ENCODE results near the gene P2RX6.
"Not testable (repeated sequence)": the region's sequence is repeated elsewhere in the genome, so short reads cannot be mapped to it uniquely, and the experiment has no call there.

P2RX6 gene

DNA sequence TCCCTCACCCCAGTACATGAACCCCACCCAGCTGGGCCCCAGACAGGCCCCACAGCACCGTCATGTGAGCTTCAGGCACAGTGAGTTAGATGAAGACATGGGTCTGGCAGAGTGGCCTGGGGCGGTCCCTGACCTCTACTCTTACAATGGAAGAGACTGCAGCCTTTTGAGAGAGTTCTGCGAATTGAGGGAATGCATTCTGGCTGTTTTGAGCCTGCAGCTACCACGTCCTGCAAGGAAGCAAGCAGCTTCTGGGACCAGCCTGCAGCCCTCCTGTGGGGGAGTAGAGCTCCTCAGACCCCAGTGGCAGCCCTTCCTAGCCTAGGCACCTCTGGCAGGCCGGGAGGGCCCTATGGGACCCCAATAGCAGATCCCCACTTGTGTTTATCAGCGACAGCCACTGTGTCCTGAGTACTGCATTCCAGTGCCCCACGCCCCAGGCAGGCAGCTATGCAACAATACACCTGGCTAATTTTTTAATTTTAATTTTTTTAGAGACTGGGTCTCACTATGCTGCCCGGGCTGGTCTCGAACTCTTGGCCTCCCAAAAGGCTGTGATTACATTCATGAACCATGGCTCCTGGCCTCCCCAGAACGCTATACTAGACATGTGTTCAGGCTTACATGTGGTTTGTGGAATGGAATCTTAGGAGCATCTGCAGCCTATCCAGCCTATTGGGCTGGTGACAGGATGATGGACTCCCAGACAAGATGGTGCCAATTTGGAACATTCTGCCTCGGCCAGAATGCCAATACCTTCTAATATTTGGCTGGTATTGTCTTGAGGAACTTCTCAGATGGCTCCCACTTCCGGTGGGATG lies 18.1 kb downstream of the P2RX6 start:
- no peak for DNase-seq

DNA sequence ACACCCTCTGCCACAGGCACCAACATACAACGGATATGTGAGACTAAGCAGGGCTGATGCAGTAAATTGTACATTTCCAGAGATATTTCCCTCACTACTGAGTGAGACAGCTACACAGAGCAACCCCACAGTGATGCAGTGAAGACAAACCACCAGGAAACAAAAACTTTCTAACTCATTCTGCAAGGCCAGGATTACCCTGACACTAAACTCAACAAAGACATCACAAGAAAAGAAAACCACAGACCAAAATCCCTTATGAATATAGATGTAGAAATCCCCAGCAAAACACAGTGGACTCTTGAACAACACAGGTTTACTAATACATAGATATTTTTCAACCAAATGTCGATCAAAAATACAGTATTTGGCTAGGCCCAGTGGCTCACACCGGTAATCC lies 18.9 kb downstream of the P2RX6 start:
- DNase-seq = no peak

DNA sequence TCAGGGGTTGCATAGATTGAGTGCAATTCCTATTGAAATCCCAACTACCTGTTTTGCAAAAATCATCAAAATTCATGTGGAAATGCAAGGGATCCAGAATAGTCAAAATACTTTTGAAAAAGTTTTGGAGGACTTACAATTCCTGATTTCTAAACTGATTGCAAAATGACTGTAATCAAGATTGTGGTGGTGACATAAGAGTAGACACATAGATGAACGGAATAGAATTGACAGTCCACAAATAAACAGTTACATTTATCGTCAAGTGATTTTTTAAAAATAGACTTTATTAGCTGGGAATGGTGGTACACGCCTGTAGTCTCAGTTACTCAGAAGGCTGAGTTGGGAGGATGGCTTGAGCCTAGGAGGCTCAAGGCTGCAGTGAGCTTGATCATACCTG lies 20.0 kb downstream of the P2RX6 start:
- DNase-seq = no peak

DNA sequence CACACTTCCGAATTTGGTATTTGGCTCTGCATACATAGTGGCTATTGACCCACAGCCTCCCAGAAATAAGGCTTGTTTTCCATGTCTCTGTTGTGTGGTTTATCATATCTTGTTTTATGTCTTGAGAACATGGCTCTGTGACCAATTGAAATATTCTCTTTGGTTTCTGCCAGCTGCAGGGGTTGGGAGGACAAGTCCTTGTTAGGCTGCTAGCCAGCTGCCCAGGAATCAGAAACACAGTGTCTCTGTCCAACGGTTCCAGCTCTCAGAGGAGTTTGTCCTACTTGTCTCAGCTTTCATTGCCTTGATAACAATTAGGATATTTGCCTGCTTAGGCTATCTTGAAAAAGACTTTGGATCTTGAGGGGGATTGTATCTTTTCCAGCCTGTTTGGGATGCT lies 23.4 kb downstream of the P2RX6 start:
- DNase-seq = no peak

DNA sequence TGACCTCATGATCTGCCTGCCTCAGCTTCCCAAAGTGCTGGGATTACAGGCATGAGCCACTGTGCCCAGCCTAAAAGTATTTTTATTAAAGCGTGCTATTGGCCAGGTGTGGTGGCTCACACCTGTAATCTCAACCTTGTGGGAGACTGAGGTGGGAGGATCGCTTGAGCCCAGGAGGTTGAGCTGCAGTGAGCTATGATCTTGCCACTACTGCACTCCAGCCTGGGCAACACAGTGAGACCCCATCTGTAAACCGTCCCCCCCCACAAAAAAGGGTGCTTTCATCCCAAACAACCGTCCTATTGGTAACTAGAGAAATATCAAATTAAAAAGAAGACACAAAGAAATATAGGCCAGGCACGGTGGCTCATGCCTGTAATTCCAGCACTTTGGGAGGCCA lies 24.2 kb downstream of the P2RX6 start:
- DNase-seq = not testable (repeated sequence)

DNA sequence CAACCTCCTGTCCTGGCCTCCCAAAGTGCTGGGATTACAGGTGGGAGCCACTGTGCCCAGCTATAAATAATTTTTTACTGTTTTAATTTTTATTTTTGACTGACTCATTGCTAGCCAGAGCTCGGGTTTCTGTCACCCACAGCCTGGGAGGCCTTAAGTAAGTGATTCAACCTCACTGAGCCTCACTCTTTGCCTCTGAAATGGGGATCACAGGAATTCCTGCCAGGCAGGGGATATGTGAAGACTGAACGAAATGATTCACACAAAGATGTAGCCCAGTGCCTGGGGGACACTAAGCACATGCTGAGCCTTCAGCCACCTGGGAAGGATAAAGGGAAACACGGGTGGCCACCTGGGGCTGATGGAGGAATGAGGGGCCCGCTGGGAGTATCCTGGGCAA lies 27.0 kb downstream of the P2RX6 start:
- no peak for DNase-seq

DNA sequence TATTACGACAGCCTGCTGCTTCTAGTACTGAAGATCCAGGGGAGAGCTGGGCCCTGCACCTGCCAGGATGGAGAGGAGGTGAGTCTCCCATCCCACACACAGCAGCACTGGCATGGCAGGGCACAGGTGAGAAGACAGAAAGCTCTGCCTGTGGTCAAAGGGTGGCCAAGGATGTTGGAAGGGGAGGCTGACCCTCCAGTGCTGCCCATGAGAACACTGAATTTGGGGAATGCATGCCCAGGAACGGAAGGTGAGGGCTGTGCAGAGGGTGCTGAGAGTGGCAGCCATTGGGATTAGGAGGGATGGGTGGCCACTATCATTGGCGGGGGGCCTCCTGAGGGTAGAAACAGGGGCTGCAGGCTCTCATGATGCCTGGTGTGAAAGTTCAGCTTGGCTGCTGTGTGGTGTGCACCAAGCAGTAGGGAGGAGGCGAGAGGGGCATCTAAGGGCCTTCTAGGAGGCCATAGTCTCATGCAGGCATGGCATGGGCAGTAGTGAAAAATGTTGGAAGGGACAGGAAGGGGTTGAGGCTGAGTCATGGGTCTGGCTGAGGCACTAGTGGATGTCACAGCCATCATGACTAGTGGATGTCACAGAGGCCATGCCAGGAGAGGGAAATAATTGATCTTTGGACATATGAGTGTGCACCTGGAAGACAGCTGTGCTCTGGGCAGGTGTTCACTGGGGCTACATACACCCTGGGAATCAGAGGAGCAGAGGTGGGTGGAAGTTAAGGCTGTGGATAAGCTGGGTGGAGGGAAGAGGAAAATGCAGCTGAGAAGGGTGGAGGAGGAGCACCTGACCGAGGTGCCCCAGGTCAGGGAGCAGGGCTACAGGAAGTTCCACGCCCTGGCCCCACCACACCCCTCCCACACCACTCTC lies 28.3 kb downstream of the P2RX6 start:
- no peak for DNase-seq

DNA sequence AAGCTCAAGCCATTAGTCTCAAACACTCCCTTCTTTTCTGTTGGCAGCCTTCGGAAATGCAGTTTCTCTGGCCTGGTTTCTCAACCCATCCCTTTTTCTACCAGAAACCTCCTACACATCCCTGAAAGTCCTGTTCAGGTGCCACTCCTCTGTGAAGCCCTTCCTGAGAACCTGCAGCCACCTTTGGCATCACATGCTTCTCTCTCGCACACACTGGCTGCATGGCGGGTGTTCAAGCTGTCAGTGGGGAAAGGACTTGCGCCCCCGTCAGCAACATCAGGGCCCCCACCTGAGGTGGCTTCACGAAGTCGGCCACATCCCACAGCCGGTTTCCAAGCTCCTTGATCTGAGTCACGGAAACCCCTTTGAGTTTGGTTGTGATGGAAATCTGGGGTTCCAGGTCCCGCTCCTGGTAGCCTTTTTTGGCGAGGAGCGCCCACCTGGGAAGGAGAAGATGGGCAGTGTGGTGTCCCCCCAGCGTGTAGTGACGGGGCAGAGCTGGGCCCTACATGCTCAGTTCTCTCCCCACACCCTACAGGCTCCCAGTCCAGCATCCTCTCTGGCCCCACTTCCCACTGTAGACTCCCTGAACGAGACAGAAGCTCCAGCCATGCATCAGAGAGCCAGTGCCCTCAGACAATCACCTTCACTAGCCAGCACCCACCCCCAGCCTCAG lies 29.0 kb downstream of the P2RX6 start:
- no peak for DNase-seq

DNA sequence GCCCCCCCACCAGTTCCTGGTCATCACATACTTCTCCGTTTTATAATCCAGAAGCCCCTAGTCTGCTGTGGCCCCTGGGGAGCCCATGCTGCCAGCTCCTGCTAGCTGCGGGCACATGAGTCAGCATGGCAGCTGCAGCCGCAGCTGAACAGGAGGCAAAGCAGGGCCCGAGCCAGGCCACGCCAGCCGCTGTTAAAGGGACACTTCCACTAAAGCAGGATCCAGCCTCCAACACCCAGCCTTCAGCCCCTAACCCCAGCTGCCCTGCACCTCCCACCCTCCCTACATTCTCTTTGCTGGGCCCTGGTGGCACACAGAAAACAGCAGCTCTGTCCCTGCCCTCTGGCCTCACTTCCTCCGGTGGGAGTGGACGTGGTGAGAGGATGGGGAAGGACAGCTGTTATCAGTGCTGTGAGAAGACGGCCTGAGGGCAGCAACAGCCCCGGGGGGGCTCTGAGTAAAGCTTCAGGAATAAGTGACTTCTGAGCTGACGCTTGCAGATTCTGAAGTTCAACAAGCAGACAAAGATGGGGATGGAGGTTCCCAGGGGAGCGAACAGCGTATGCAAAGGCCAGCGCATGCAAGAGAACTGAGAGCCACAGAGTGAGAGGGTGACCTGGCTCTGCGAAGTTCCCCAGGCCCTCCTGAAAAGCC lies 30.1 kb downstream of the P2RX6 start:
- DNase-seq = peak; percentile 12 to 50

DNA sequence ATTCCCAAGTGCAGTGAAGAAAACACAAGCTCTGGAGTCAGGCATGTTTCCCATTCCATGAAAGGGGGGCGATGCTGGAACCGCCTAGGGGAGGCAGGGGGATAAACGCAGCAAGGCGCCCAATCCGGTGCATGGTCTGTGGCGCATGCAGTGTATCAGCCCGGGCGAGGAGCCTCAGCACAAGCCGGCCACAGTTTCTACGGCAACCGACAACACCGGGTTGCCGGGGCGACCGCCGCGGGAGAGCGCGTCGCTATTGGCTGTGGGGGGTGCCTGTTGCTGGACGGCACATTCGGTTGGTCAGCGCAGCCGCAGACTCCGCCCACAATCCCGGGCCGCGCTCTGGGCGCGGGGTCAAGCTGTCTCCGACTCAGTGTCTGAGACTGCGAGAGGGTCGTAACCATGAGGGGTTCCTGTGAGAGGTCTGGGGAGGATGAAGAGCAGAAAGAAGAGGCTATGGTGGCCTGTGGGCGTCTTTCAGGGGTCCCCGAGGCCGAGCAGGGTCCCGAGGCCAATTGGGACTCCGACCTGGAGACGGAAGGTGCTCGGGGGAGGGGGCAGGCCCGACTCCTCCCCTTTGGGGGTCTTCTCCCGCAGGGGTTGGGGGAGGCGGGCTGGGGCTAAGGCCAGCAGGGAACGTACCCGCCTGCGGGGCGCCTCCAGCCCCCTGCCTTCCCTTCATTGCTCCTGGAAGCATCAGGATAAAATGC lies 30.8 kb downstream of the P2RX6 start, which contains the start of gene LRRC74B:
Gene LRRC74B, plus strand, starts transcription at position 362 of the 710 bp plus-strand sequence. Its CDS starts 41 bp downstream, at position 403.
- DNase-seq = peak; percentile 66 to 70

DNA sequence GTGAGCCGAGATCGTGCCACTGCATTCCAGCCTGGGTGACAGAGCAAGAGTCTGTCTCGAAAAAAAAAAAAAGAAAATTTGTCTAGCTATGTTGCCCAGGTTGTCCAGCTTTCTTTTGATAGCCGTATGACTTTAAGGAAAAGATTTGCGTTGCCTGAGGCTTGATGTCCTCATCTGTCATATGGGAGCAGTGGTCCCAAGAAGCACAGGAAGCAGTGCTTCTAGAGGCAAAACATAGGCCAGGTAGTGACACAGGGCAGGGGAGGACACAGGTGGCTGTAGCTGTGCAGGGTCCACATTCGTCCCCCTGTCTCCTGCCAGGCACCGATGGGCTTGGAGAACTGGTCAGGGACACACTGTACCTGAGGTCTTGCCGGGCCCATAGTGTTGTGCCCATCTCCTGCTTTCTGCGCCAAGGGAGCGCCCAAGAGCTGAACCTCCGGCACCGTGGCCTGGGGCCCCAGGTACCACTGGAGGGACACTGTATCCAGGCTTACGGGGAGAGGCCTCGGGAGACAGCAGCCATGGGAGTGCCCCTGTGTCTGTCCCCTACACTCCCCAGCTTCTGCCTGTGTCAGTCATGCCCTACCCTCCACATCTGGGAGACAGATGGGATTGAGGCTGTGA lies 32.2 kb downstream of the P2RX6 start:
- no peak for DNase-seq

DNA sequence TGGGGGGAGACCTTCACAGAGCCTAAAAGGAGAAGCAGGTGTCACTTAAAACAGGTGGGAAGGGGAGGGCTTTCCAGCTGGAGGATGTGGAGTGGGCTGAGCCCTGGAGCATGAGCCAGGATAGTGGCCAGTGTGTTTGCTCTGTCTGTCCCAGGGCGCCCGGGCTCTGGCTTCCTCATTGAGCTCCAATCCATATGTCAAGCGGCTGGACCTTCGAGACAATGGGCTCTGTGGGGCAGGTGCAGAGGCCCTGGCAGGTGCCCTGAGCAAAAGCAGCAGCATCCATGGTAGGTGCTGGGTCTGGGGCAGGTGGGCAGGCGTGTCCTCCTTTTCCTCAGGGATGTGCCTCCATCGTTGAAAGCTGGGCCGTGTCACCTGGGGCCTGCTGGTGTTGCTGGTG lies 32.8 kb downstream of the P2RX6 start:
- DNase-seq = no peak

DNA sequence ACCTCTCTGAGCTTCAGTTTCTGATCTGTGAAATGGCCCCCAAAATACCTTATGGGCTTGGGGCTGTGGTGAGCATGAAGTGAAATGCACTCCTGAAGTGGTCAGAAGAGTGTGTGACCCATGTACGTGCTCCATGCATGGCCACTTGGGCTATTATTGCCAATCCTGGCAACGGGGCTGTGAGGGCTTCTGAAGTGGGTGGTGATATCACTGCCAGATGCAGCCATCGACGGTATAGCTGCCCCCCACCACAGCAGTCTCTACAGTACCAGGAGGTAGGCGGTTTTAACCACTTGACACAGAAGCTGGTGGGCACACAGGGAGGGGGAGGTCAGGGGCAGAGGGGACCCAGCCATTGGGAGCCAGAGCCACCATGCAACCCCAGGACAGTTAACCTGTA lies 33.5 kb downstream of the P2RX6 start:
- DNase-seq = not testable (repeated sequence)

DNA sequence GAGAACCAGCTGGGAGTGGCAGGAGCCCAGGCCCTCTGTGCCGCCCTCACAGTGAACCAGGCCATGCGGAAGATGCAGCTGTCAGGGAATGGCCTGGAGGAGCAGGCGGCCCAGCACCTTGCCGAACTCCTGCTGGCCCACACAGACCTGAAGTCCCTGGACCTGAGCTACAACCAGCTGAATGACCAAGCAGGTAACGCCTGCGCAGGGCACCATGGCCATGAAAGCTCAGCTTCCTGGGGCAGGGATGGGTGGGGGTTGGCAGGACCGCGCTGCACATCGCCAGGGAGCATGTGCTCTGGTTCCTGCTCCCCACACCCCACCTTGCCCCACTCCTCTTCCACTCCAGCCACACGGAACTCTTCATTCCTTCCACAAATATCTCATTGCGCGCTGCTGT lies 34.0 kb downstream of the P2RX6 start:
- not testable (repeated sequence) for DNase-seq

DNA sequence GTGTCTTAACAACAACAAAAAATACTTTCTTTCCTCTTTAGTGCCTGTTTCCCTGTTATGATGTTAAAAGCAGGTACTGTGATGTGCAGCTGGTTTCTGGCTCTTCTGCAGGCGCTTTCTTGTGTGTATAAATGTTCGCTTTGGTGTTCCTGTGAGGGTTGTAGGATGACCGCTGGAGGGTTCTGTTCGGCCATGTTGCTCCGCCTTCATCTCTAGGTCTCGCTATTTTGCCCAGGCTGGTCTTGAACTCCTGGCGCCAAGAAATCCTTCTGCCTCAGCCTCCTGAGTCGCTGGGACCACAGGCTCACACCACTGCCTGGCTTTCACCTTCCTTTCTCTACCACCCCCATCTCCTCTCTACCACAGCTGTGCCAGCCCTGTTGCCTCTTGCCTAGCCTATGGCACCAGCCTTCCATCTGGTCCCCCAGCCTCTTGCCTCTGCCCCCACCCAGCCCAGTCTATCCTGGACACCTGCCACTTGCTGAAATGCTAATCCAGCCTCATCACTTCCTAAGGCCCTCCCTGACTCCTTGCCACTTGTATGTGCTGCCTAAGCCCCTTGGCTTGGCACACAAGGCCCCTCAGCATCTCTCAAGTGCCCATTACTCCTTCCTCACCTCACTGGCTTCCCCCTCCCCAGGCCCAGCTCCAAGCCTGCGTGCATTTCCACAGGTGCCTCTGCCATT lies 36.3 kb downstream of the P2RX6 start:
- DNase-seq = no peak

DNA sequence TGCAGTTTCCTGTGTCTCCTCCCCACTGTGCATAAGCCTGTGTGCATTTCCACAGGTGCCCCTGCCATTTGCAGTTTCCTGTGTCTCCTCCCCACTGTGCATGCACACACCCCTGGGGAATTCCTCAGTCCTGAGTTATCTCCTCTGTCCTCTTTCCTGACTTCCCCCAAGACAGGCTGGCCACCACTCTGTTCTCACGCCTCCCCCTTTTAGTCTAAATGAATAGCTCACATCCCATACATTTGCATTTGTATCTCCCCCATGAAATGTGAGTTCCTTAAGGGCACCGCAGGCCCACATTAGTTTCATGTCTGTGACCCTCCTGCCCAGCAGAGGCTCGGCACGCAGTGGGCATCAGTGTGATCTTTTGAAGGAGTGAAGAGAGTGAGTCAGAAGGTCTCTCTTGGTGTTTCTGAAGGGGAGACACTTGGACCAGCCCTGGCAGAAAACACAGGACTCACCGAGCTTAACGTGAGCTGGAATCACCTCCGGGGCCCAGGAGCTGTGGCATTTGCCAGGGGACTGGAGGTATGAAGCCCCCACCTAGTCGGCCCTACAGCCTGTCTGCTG lies 37.0 kb downstream of the P2RX6 start:
- no peak for DNase-seq

DNA sequence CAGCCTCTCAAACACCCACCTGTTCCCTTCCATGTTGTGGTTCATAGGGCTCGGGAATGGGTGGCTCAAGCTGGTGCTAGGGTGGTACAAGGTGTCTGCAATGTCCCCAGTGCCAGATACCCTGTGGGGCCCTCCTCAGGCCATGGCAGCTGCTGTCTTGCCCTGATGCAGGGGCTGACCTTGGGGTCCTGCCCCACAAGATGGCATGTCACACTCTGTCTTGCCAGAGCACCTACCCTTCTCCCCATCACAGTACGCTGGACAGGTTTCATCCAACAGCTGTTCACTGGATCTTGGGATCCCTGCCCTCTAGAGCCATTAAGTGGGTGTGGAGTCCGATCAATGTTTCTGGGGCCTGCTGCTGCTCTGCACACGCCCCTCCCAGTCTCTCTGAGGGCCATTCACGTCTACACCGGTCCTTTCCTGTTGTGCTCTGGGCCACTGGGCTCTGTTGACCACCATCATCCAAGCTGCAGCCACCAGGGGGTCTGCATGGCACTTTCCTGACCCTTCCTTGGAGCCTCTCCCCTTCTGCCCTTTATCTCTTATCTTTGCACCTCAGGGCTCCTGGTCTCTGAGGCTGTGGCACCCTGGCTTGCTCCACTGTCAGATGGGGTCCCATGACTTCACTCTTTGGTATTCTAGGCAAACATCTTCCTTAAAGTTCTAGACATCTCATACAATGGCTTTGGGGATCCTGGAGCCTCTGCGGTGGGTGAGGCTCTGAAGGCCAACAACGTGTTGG lies 37.9 kb downstream of the P2RX6 start:
- no peak for DNase-seq

DNA sequence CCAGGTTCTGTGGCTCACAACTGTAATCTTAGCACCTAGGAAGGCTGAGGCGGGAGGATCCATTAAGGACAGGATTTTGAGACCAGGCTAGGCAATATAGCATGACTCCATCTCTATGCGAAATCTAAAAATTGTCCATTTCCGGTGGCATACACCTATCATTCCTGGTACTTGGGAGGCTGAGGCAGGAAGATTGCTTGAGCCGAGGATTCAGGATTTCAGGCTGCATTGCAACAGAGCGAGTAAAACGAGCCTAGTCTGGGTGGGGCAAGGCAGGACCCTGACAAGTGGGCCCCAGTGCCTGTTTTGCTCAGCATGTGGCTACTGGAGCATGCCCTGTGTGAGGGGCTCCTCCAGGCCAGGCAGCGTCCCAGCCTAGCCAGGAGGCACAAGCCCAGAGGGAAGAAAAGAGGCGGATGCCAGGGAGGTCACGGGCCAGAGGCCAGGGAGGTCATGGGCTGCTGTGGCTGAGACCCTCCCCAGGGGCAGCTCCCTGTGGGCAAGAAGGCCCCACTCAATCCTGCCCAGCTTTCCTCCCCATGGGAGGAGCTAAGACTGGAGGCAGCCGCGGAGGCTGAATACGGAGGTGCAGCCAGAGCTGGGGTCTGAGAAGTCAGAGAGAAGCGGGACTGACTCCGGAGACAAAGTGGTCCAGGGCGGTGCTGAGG lies 39.2 kb downstream of the P2RX6 start:
- no peak for DNase-seq

Measured in inflammatory macrophage (primary cell).